HCT116 (cell line): Measurements from ENCODE around the gene CYTH2. TPM values are rescaled to one million over a fixed set of nuclear protein-coding genes. Genes with fewer than 3 reads are reported as not detected.

ENCODE experiments used
- ATAC-seq: fragments of 200-7000 bp; cut with Tn5 transposase; 2 replicates; pipeline ENCODE4 v1.9.1; 2020; ENCODE audit warnings: mild to moderate bottlenecking, moderate library complexity
- BruUV-seq: library from RNA; stranded (reverse); fragments of 400-500 nt; replicated peaks from 2 replicates; lab custom pipeline; 2021; lab: Mats Ljungman, UMichigan
- CTCF ChIA-PET: fragments of 300-600 bp; sonication (Branson Sonifier 250); formaldehyde crosslinking; loops from one replicate; lab custom pipeline; 2021; ENCODE audit warnings: antibody characterized with exemption; lab: Charles Lee
- POLR2A ChIA-PET: fragments of 300-600, 350-600 bp; sonication (Branson Sonifier 250); formaldehyde crosslinking; loops from one replicate; lab custom pipeline; 2021; ENCODE audit warnings: antibody characterized with exemption; lab: Charles Lee
- RAD21 ChIA-PET, 2 experiments: fragments of 300-600 bp; sonication (Branson Sonifier 250); formaldehyde crosslinking; loops; one replicate each; lab custom pipeline; 2023; ENCODE audit warnings: low total read pairs in 2 of 2; ENCODE audit not compliant: uncharacterized antibody in 2 of 2, unreplicated experiment in 2 of 2, low non-redundant PET in 1 of 2; lab: Charles Lee
- DNase-seq: peaks from one replicate; pipeline ENCODE4 v3.0.0-alpha.2; 2010; ENCODE audit warnings: low read depth, low spot score
- H2AFZ ChIP-seq: fragments of 200-600 bp; shearing (Covaris generic), sonication (generic); 2 replicates; pipeline ENCODE4 v1.6.1; 2017; ENCODE audit warnings: low read depth, mixed run types, mixed read lengths, antibody characterized with exemption, low read length; ENCODE audit not compliant: poor library complexity, severe bottlenecking
- H3K27ac ChIP-seq: 2 replicates; pipeline ENCODE4 v1.5.1; 2012; ENCODE audit warnings: low read depth, low read length
- H3K27me3 ChIP-seq: fragments of 200-600 bp; sonication (generic); 2 replicates; pipeline ENCODE4 v1.6.1; 2016; ENCODE audit warnings: mixed run types, low read length, mixed read lengths; ENCODE audit not compliant: insufficient read depth
- H3K36me3 ChIP-seq, 2 experiments: fragments of 200-500 bp in 1 of 2; fragments of 200-600 bp in 1 of 2; sonication (Bioruptor generic) in 1 of 2; sonication (generic) in 1 of 2; 2 replicates each; pipeline versions ENCODE4 v1.5.1 to v1.6.1; 2014 to 2016; ENCODE audit warnings: low read length in 2 of 2, inconsistent platforms in 1 of 2, mixed read lengths in 1 of 2, mixed run types in 1 of 2; ENCODE audit not compliant: insufficient read depth in 2 of 2, control insufficient read depth in 1 of 2
- H3K4me1 ChIP-seq, 2 experiments: fragments of 200-600 bp in 1 of 2; sonication (generic) in 1 of 2; 2 replicates each; pipeline versions ENCODE4 v1.5.1 to v1.6.1; 2012 to 2017; ENCODE audit warnings: low read length in 2 of 2, inconsistent platforms in 1 of 2, mild to moderate bottlenecking in 1 of 2, mixed read lengths in 1 of 2, mixed run types in 1 of 2, moderate library complexity in 1 of 2; ENCODE audit not compliant: insufficient read depth in 2 of 2, control insufficient read depth in 1 of 2
- H3K4me2 ChIP-seq: fragments of 200-600 bp; sonication (generic); 2 replicates; pipeline ENCODE4 v1.6.1; 2017; ENCODE audit warnings: mixed run types, low read length, mixed read lengths
- H3K4me3 ChIP-seq, 2 experiments: fragments of 200-600 bp in 1 of 2; sonication (generic) in 1 of 2; replicated peaks in 1 of 2; 2 replicates each; pipeline ENCODE4 v1.5.1; 2011 to 2016; ENCODE audit warnings: low read length in 2 of 2, control low read depth in 1 of 2, low read depth in 1 of 2, mild to moderate bottlenecking in 1 of 2, mixed read lengths in 1 of 2, mixed run types in 1 of 2
- H3K79me2 ChIP-seq: fragments of 200-600 bp; sonication (generic); 2 replicates; pipeline ENCODE4 v1.6.1; 2017; ENCODE audit warnings: mild to moderate bottlenecking, mixed run types, low read length, moderate library complexity, mixed read lengths; ENCODE audit not compliant: insufficient read depth
- H3K9ac ChIP-seq: fragments of 200-600 bp; sonication (generic); 2 replicates; pipeline ENCODE4 v1.6.1; 2016; ENCODE audit warnings: low read length, mixed read lengths
- H3K9me2 ChIP-seq: fragments of 200-600 bp; sonication (generic), shearing (Covaris generic); 2 replicates; pipeline ENCODE4 v1.6.1; 2017; ENCODE audit warnings: mixed run types, mild to moderate bottlenecking, moderate library complexity; ENCODE audit not compliant: insufficient read depth
- H3K9me3 ChIP-seq, 2 experiments: fragments of 200-500 bp in 1 of 2; fragments of 200-600 bp in 1 of 2; sonication (Bioruptor generic) in 1 of 2; sonication (generic) in 1 of 2; 2 replicates each; pipeline ENCODE4 v1.6.1; 2014 to 2017; ENCODE audit warnings: low read length in 2 of 2, mixed read lengths in 2 of 2, inconsistent platforms in 1 of 2, low read depth in 1 of 2, mild to moderate bottlenecking in 1 of 2, mixed run types in 1 of 2, moderate library complexity in 1 of 2; ENCODE audit not compliant: control insufficient read depth in 1 of 2, insufficient read depth in 1 of 2
- H4K20me1 ChIP-seq: fragments of 200-600 bp; sonication (generic), shearing (Covaris generic); 2 replicates; pipeline ENCODE4 v1.6.1; 2017; ENCODE audit warnings: mixed run types, mild to moderate bottlenecking, moderate library complexity; ENCODE audit not compliant: insufficient read depth
- CEBPB ChIP-seq: IDR thresholded peaks from 2 replicates; pipeline ENCODE4 v1.6.1; 2012; ENCODE audit warnings: low read depth
- CTCF ChIP-seq, 3 experiments: fragments of 200-600 bp in 1 of 3; sonication (generic) in 1 of 3; IDR thresholded peaks in 2 of 3; conservative IDR thresholded peaks in 1 of 3; 2 replicates each; pipeline ENCODE4 v1.5.1; 2012 to 2017; ENCODE audit warnings: low read depth in 2 of 3, low read length in 2 of 3, antibody characterized with exemption in 1 of 3, borderline replicate concordance in 1 of 3, control low read depth in 1 of 3, mild to moderate bottlenecking in 1 of 3, mixed read lengths in 1 of 3, mixed run types in 1 of 3, moderate library complexity in 1 of 3; ENCODE audit not compliant: insufficient read depth in 1 of 3
- EGR1 ChIP-seq: IDR thresholded peaks from 2 replicates; pipeline ENCODE4 v1.6.1; 2012; ENCODE audit warnings: low read depth
- RAD21 ChIP-seq: IDR thresholded peaks from 2 replicates; pipeline ENCODE4 v1.6.1; 2012; ENCODE audit warnings: low read depth, mild to moderate bottlenecking
- SIN3A ChIP-seq: IDR thresholded peaks from 2 replicates; pipeline ENCODE4 v1.6.1; 2012; ENCODE audit warnings: low read depth
- SRF ChIP-seq: IDR thresholded peaks from 2 replicates; pipeline ENCODE4 v1.6.1; 2012; ENCODE audit warnings: low read depth
- ZBTB33 ChIP-seq: IDR thresholded peaks from 2 replicates; pipeline ENCODE4 v1.6.1; 2011; ENCODE audit warnings: mild to moderate bottlenecking, low read length, moderate library complexity; ENCODE audit not compliant: insufficient replicate concordance; ENCODE audit errors: extremely low read depth
- intact Hi-C: fragments of 100-400 bp; cut with micrococcal nuclease; formaldehyde crosslinking; loops from 2 replicates; pipeline ENCODE4 v1.10.0; 2022
- total RNA-seq: library from RNA; stranded (reverse); gene quantifications from one replicate; pipeline ENCODE4 v1.2.1, GENCODE V29; 2021; ENCODE audit not compliant: unreplicated experiment

Gene CYTH2
- total RNA-seq, 1 experiment from 2014 or later = 75.3 TPM

GRCh38 chr19:48445256-48445605, 23.9 kb upstream of the CYTH2 start:
- Histone ChIP-seq H3K36me3 (peaks cover 18 to 30% of the 10 kb centered on the region in 2 experiments), H4K20me1 (no peaks in the 10 kb centered on the region; the same call in 1 of the 2 replicates), H2AFZ (no peak overlapping the region), H3K4me1 (peaks cover 8 to 20% of the 10 kb centered on the region in 2 experiments), H3K27ac (peak overlapping the region; percentile 85)
- TF ChIP-seq SRF (peak; percentile 18; the same call in 1 of the 2 replicates), ZBTB33 (no peak), CTCF (IDR thresholded peaks at IDR 0.05 in 2 of 3, conservative IDR thresholded peaks at IDR 0.05 in 1 of 3; ENCODE audit: borderline replicate concordance in 1 of 3, insufficient read depth in 1 of 3, low read depth in 2 of 3, low read length in 2 of 3) (peak; percentile 56 to 74 (median 70); a peak in 5 of 6 replicates), EGR1 (peak; percentile 37; the same call in 1 of the 2 replicates), SIN3A (0 out of 2 replicates have a peak, but pooled peaks have one; percentile 4), CEBPB (no peak; the same call in 1 of the 2 replicates), RAD21 (peak; percentile 56)
- TF ChIP-seq, all 23 proteins: peak for 5
- CTCF ChIA-PET = interaction anchor here (0.7 to 1.9 kb wide), 5 partner anchors 8 to 164 kb away, joined by 3 to 8 read pairs (median 5); no protein-coding TSS in a partner anchor
- Histone ChIP-seq H3K27me3 (no peaks in the 10 kb centered on the region), H3K9ac (peak overlapping the region; percentile 98), H3K4me3 (peak overlapping the region; percentile 73 to 99), H3K79me2 (peaks cover 43% of the 10 kb centered on the region), H3K9me3 (no peaks in the 10 kb centered on the region), H3K4me2 (peak overlapping the region; percentile 83), H3K9me2 (no peaks in the 10 kb centered on the region)
- POLR2A ChIA-PET = interaction anchor here (1.7 kb wide), 1 partner anchor 13 kb away, joined by 5 read pairs; no protein-coding TSS in a partner anchor
- DNase-seq (peak; percentile 77), ATAC-seq (peak; percentile 72)
- RAD21 ChIA-PET = interaction anchor here in 1 of 2 experiments (1.2 kb wide), 1 partner anchor 139 kb away, joined by 4 read pairs; no protein-coding TSS in a partner anchor
- intact Hi-C loops = no loop called here
- TSS peak; percentile 88 for BruUV-seq
